ENCODE data around the gene DNAH12. TPM values are rescaled to one million over a fixed set of nuclear protein-coding genes. Genes with fewer than 3 reads are reported as not detected.

The DNAH12 gene
- total and polyA plus RNA-seq, 2 of the 4 experiments (the other 2 are of a cell fraction) = under 0.01 to 0.02 TPM

- BruUV-seq (replicated peaks) = no TSS peak
- H3K14ac ChIP-seq (replicated peaks; ENCODE audit: low read depth, low read length) = no peak overlapping the region
- no peaks in the 10 kb centered on the region for H3K9me1 ChIP-seq (ENCODE audit: insufficient read depth, low read length)
- no peak overlapping the region for H4K91ac ChIP-seq (ENCODE audit: insufficient read depth, low read depth, low read length)
- no peak overlapping the region for H3K23ac ChIP-seq (ENCODE audit: low read depth, low read length)
- no peaks in the 10 kb centered on the region for H4K20me1 ChIP-seq (ENCODE audit: insufficient read depth, low read length)
- H2BK5ac ChIP-seq (ENCODE audit: low read depth, low read length, poor library complexity, severe bottlenecking) = no peak overlapping the region
- dilution Hi-C loops (cut with HindIII; ENCODE audit: low sequenced_read_pairs, unreplicated experiment) = no loop called here
- no peak overlapping the region for H2BK120ac ChIP-seq (ENCODE audit: low read depth, low read length)
- no peak overlapping the region for H3K18ac ChIP-seq (ENCODE audit: low read depth, low read length)
- no peak overlapping the region for H2AFZ ChIP-seq (replicated peaks; ENCODE audit: low read length, poor library complexity)
- no peaks in the 10 kb centered on the region for H3K36me3 ChIP-seq (ENCODE audit: control insufficient read depth, insufficient read depth, low read length)
- no CpG with 5 or more reads among the region's 4 CpGs for WGBS, 2 experiments (ENCODE audit: extremely low coverage in 2 of 2, insufficient read length in 1 of 2)
- no peaks in the 10 kb centered on the region for H3K9me3 ChIP-seq (ENCODE audit: control insufficient read depth, insufficient read depth, low read length)
- H2AK9ac ChIP-seq (replicated peaks; ENCODE audit: low read depth, low read length, poor library complexity) = no peak overlapping the region
- no peak overlapping the region for H3K4me2 ChIP-seq (ENCODE audit: low read depth, low read length)
- peaks cover 4% of the 10 kb centered on the region for H3K27me3 ChIP-seq (ENCODE audit: control insufficient read depth, insufficient read depth, low read length)
- in situ Hi-C loops (cut with MboI; ENCODE audit: low sequenced_read_pairs) = loop anchor here (25.0 kb wide), 1 partner anchor 476 kb away; no protein-coding TSS in a partner anchor
- intact Hi-C loops (cut with micrococcal nuclease) = no loop called here
- H3K4me3 ChIP-seq (ENCODE audit: insufficient read depth, low read depth, low read length) = no peak overlapping the region
- no peak overlapping the region for H3K27ac ChIP-seq (ENCODE audit: insufficient read depth, low read length)
- no peak overlapping the region for H3K9ac ChIP-seq (ENCODE audit: low read depth, low read length)
- H3K4ac ChIP-seq (ENCODE audit: low read depth, low read length) = no peak overlapping the region
- no peak overlapping the region for H4K8ac ChIP-seq (ENCODE audit: low read depth in 2 of 2, low read length in 2 of 2)
- TF ChIP-seq MAZ (IDR thresholded peaks at IDR 0.05; ENCODE audit: borderline replicate concordance, low read depth, low read length) (no peak), MAFK (IDR thresholded peaks at IDR 0.05; ENCODE audit: low read depth, low read length) (no peak), NFE2L2 (IDR thresholded peaks at IDR 0.05; ENCODE audit: low read depth, low read length) (no peak), SMC3 (IDR thresholded peaks at IDR 0.05; ENCODE audit: low read depth, low read length) (no peak), CHD1 (IDR thresholded peaks at IDR 0.05; ENCODE audit: low read depth, low read length) (no peak), BHLHE40 (IDR thresholded peaks at IDR 0.05; ENCODE audit: low read depth, low read length) (no peak), ELK1 (IDR thresholded peaks at IDR 0.05; ENCODE audit: borderline replicate concordance, low read depth, low read length) (no peak), FOS (IDR thresholded peaks at IDR 0.05; ENCODE audit: low read depth, low read length) (no peak), CTCF (conservative IDR thresholded peaks at IDR 0.05; ENCODE audit: low read depth, low read length) (no peak), RFX5 (IDR thresholded peaks at IDR 0.05; ENCODE audit: low read depth, low read length) (no peak), MXI1 (IDR thresholded peaks at IDR 0.05; ENCODE audit: borderline replicate concordance, low read depth, low read length) (no peak), RAD21 (IDR thresholded peaks at IDR 0.05; ENCODE audit: low read length) (no peak), CEBPB (IDR thresholded peaks at IDR 0.05; ENCODE audit: low read depth, low read length) (no peak), USF2 (IDR thresholded peaks at IDR 0.05; ENCODE audit: low read depth, low read length) (no peak), RCOR1 (IDR thresholded peaks at IDR 0.05; ENCODE audit: insufficient replicate concordance, low read length) (no peak), POLR2A (IDR thresholded peaks at IDR 0.05; ENCODE audit: low read depth, low read length) (no peak)
- no peak overlapping the region for H2BK15ac ChIP-seq (ENCODE audit: low read depth, low read length)
- H2AK5ac ChIP-seq (ENCODE audit: low read depth, low read length) = no peak overlapping the region
- ChIA-PET POLR2A (ENCODE audit: unreplicated experiment) (no interaction called here), CTCF (interaction anchor here (1.0 kb wide), 1 partner anchor 11 kb away, joined by 6 read pairs; no protein-coding TSS in a partner anchor)
- no peaks in the 10 kb centered on the region for H3K79me1 ChIP-seq (ENCODE audit: low read depth in 1 of 2, low read length in 2 of 2)
- no peaks in the 10 kb centered on the region for H3K4me1 ChIP-seq (ENCODE audit: control insufficient read depth, insufficient read depth, low read length)
- H3K56ac ChIP-seq (ENCODE audit: extremely low read depth, insufficient read depth, low read length) = no peak overlapping the region
- H2BK20ac ChIP-seq (ENCODE audit: low read depth, low read length) = no peak overlapping the region
- ATAC-seq (ENCODE audit: low read depth) (no peak), DNase-seq (no peak)
- H4K5ac ChIP-seq (ENCODE audit: low read depth, low read length) = no peak overlapping the region
Observed at GRCh38 chr3:57386307-57386706, 157.8 kb downstream of the DNAH12 start.

Measured in IMR-90 (cell line).